Measurements from ENCODE around the gene LHFPL3.
"Not testable (repeated sequence)": the region's sequence is repeated elsewhere in the genome, so short reads cannot be mapped to it uniquely, and the experiment has no call there.

Gene LHFPL3

DNA sequence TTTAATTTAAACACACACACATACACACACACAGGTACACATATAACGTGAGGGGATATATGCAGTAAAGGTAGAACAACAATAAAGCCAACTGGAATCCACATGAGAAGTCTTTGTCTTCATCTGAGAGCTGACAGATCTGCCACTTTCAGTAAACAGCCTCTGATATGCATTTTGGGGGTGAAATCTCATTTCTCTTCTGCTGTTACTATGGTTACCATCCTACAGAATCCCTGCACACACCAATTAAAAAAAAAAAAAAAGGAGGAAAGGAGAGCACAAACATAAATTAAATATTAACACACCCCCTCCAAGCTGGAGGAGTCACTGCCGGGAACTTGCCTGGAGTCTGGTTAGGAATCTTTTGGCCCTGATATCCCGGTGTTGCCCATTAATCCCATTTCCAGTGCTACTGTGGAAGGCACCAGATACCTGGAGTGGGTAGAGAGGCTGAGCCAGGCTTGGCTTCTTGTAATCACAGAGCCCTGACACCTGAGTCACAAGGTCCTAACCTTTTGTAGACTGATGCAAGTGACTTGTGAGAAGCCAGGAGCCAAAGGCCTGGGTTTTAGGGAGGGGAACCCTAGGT lies 169.1 kb downstream of the LHFPL3 start:
- no peak for DNase-seq

DNA sequence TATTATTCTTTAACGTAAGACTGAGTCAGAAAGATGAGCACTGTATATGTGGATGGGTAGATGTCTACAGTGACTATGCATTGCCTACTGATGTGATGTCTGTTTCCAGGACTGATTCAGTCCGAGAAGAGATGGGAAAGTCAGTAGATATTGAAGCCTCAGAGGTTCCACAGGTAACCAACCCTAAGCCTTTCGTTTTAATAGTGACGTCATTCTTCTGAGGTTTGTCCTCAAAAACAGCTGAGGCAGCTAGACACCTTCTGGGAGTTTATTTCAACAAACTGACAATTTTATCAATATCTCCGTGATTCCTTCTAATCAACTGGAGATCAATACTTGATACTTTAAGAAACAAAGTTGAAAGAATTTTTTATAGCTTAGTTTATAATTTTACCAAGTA lies 171.6 kb downstream of the LHFPL3 start:
- DNase-seq = no peak

DNA sequence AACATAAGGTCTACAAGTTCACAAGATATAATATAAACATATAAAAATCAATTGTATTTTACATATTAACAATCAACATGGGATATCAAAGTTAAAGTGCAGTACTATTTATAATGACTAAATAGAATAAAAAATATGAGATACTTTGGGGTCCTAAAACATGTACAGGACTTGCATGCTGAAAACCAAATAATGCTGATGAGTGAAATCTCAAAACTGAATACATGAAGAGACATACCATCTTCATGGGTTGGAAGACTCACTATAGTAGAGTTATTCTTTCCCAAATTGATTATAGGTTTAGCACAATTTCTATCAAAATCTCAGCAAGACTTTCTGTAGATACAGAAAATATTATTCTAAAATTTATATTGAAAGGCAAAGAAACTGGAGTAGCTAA lies 181.5 kb downstream of the LHFPL3 start:
- no peak for DNase-seq

DNA sequence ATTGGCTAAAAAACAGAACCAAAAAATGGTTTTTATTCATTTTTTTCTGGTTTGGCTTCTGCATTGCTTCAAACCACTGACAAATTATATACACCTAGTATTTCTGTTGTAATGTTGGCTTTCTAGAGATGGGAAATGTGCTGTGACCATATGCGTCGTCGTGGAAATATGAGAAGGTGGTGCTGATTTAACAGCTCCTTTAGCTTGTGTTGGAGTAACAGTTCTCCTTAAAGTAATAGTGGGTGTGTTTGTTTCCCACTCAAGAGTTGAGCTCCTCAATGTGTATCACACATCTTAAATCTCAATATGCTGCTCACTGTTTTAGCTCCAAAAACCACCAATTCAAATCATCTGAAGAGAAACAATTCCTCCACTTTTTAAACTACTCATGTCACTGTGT lies 196.4 kb downstream of the LHFPL3 start:
- DNase-seq = no peak

DNA sequence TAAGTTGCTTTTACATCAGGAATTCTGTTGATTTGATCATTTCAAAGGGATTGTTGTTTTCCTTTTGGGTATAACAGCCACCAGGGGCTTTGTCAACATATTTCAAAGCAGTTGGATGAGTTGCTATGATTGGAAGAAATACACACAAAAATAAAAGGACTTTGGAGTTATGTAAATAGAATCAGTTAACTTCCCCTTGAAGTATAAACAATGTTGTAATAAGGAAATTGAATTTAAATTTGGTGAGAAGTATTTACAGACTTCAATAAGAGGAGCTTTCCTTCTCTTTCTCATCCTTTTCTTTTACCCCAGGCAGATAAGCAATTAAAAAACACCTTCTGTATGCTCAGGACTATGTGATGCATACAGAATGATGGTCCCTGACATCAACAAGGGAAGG lies 199.7 kb downstream of the LHFPL3 start:
- no peak for DNase-seq

DNA sequence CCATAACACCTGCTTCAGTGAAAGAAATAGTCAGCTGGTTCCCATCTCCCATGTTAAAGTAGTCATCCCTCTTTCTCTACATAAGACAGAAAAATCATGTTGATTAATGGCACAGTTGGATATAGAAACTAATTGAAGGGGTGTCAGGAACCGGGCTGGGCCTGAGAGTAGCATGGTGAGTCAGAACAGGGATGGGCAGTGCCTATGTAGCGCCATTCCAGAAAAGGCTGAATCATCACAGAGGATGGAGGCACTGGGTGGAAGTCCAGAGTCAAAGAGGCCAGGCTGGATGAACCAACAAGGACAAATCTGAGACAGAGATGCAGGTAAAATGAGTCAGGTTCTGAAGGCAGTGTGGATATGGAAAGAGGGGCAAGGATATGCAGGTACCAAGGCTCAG lies 201.2 kb downstream of the LHFPL3 start:
- DNase-seq = no peak

DNA sequence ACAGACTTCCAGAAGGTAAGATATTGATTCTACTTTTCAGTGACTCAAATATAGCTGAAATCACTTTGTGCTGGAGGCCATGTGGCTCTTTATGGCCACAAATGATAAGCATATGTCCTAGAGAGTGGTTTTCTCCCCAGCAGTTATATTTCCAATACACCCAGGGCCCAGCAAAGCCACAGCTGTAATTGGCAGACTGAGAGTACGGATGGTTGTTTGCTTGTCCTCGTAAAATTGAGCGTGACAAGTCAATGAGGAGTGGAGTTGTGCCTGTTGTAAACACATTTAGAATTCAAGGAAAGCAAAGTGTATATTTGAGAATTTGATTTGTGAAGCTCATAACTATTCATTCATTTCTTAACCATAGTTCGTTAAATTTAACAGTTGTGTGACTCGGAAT lies 201.8 kb downstream of the LHFPL3 start:
- DNase-seq = no peak

DNA sequence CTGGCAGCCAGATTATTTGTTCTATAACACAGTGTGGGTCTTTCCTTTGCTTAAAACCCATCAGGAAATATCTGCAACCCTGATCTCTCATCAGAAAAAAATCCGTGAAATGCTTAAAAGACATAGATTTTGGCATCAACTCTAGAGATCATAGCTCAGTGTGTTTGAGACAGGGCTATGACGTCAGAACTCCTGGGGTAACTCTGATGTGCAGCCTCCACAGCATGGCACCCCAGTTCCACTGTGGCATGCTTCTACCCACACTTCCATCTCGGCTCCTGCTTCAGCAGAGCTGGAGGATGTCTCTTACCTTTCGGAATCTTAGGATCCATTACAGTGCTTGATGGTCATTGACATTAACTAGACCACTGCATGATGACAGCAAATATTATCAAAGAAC lies 205.7 kb downstream of the LHFPL3 start:
- DNase-seq = no peak

DNA sequence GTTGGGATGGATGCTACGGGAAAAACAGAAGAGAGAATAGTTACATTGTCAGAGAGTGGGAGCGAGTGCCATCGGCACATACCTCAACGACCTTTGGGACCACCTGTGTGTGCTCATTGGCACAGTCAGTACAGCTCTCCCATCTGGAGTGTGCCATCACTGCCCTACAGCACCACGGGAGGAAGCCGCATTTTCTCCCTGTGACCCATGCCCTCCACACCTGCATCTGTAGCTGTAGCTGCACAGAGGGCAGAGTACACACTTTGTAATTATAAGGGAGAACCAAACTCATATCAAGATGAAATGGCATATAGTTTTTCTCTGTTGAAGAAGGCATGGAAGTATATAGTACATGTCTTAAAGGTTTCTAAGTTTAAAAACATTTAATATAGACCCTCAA lies 207.4 kb downstream of the LHFPL3 start:
- DNase-seq = no peak

DNA sequence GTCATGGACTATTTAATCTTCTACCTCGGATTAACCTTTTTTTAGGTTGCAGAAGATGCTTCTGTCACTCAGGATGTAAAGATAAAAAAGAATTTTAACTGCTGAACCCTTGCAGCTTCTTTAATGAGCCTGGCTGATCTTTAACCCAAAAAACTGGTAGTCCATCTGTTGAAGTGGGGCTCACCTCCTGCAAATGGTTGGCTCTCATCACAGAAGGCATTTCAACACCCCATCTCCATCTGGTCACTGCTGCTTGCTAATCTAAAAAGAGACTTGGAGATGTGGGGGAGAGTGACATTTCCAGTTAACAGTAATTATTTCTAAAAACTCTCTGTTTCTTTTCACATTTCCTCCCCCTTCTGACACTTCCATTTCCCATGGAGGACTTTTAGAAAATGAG lies 208.6 kb downstream of the LHFPL3 start:
- no peak for DNase-seq

DNA sequence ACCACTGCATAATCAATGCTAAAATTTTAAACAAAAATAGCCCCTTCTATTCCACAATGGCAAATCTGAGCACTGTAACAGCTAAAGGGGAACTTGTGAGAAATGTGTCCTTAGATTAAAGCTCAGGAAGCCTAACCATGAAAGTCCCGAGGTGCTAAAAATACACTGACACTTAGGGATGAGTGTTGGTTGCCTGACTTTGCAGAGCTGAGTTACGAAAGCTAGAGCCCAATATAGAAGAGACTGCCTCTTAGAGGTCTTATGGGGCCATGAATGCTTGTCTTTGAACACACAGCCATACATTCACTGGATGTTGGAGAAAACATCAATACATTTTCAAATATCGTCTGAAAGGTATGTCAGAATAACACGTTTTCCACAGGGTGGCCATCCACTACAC lies 209.7 kb downstream of the LHFPL3 start:
- no peak for DNase-seq

DNA sequence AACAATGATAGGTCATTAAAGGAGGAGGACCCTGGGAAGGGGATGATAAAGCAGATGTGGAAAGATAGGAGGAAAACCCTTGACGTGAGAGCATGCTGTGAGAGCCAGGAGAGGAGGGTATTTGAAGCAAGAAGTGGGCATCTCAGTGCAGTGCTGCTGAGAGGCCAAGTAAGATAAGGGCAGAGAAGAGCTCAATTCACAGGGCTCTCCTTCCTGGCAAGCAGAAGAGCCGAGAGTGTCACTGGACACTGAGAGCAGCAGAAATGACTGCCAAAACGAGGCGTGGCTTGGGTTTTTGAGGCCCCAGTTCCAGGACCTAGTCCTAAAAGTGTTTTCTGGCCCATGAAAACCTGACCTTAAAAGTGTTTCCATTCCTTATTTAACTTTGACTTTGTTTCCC lies 213.5 kb downstream of the LHFPL3 start:
- DNase-seq = no peak

DNA sequence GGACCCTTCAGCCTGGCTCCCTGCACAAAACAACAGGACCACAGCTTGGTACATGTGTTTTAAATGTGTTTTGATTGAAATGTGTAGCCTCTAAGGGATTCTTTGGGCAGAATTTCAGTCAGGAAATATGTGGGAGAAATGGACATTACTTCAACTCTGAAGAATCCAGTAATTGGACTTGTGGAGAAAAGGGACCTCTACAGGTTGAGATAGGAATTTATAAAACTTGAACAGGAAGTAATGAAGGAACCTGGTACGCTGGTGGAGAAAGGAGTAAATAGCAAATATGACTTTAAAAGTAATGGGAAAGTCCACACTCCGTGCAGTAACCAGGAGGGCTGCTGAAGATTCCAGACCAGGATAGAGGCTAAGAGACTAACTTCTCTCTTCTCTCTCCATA lies 220.5 kb downstream of the LHFPL3 start:
- no peak for DNase-seq

DNA sequence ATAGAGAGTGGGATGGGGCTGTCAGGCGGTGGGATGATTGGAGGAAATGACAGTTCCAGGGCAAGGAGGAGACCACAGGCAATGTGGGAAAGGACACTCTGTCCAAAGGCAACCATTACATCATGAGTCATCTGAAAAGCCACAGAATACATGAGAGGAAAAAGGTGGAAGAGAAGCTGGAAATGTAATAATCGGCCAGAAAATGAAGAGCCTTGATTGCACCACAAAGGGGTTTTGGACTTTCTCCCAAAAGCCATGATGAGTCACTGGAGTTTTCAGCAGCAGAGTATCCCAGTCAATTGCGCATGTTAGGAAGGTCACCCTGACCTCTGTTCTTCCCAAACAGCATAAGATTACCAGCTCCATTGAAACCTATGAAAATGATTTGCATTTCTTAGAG lies 222.0 kb downstream of the LHFPL3 start:
- DNase-seq = no peak

DNA sequence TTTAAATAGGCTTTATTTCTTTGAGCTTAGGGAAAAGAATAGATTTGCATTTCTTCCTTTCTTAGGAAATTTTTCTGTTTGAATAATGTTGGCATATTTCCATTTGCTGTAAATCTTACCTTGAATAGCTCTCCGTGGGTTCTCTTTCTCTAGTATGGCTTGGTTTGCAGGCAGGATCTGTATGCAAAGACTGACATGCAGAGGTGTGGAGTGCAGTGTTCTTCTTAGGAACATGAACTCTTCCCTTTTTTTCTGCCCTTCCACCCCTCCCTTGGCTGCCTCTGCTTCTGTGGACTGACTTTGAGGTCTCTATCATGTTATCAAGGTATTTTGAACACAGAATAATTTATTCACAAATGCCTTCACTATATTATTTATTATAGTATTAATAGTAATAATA lies 222.8 kb downstream of the LHFPL3 start:
- DNase-seq = no peak

DNA sequence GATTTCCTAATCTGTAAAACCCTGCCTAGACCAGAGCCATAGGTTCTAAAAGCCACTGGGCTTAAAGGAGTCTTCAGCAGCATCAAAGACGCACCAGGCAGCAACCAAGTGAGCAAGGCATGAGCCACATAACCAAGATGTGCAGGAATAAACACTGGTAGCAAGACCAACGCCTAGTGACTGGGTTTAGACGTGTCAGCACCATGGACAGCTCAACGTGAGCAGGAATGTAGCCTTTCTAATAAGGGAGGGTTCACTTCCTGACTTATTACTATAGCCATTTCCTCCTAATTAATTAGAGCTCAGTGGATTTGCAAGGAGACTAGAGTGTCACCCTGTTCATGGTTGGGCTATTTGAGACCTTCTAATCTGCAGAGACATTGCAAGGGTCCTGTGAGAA lies 223.7 kb downstream of the LHFPL3 start:
- DNase-seq = peak; percentile 33 to 46

DNA sequence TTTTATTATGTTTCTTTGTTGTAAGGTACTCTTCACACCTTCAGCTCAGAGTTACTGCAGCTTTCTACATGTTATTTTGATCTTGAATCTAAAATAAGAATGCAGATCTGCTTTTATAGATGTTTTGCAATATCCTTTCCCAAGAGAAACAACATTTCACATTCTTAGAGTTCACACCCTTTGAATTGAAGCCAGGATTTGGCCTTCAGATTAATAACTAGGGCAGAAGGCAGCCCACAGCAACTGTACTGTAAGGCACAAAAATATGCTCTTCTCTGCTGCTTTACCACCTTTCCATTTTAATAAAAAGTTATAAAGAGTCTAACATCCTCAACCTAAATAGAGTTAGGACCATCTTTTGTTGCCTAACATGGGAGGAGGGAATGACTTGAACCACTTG lies 224.7 kb downstream of the LHFPL3 start:
- DNase-seq = no peak

DNA sequence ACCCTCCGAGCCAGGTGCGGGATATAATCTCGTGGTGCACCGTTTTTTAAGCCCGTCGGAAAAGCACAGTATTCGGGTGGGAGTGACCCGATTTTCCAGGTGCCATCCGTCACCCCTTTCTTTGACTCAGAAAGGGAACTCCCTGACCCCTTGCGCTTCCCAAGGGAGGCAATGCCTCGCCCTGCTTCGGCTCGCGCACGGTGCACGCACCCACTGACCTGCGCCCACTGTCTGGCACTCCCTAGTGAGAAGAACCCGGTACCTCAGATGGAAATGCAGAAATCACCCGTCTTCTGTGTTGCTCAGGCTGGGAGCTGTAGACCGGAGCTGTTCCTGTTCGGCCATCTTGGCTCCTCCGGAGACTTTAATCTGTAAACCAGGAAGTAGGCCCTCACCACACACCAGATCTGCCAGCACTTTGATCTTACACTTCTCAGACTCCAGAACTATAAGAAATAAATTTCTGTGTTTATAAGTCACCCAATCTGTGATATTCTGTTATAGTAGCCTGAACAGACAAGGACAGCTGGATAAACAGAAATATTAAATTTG lies 235.0 kb downstream of the LHFPL3 start:
- not testable (repeated sequence) for DNase-seq

DNA sequence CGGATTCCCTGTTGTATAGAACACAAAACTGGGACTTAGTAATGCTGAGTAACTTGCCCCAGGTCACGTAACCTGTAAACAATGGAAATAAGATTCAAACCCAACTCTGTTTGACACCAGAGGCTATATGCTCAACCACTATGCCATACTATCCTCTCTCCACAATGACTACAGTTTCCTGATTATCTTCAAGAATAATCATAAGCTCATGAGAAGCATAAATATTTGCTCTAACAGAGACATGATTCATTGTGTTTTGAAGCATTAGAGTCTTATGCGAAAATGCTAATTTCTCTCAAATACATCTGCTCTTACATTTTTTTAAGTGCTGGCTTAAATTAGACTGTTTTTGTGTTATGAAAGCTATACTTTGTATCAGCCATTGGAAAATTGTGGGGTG lies 241.3 kb downstream of the LHFPL3 start:
- DNase-seq = no peak

DNA sequence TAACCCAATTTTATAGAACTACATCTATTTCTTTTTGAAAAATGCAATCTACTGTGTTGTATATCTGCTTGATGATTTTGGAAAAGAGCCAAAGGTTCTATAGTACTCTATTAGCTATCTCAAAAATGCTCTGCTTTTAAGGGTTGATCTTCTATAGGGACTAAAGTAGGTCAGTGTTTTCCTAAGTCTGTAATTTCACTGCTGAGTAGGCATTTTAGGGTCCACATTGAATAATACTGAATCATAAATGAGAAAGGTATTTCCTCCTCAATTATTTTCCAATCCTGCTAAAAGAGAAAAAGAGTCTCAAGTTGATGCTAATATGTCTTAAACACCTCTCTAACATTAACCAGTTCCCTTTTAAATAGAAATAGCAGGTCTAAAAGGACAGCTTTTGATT lies 244.2 kb downstream of the LHFPL3 start:
- no peak for DNase-seq

DNA sequence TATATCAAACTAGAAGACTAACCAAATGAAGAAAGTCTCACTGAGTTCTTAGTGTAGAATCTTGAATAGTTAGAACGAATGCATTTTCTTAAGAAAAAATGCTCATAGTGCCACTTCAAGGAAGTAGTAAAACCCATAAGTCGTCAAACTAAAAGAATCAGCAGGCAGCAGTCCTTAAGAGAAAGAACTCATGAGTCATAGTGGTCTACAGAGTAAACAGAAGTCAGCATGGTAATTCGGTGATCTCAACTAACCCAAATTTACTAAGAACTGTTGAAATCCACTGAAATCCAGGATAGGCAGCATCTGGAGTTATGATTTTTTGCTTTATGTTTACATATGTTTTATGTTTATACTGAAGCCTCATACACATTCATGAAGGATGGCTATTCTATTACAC lies 256.2 kb downstream of the LHFPL3 start:
- DNase-seq = no peak

DNA sequence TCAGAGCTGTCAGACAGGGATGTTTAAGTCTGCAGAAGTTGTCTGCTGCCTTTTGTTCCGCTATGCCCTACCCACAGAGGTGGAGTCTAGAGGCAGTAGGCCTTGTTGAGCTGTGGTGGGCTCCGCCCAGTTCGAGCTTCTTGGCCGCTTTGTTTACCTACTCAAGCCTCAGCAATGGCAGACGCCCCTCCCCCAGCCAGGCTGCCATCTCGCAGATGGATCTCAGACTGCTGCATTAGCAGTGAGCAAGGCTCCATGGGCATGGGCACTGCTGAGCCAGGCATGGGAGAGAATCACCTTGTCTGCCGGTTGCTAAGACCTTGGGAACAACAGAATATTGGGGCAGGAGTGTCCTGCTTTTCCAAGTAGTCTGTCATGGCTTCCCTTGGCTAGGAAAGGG lies 267.2 kb downstream of the LHFPL3 start:
- DNase-seq = not testable (repeated sequence)

DNA sequence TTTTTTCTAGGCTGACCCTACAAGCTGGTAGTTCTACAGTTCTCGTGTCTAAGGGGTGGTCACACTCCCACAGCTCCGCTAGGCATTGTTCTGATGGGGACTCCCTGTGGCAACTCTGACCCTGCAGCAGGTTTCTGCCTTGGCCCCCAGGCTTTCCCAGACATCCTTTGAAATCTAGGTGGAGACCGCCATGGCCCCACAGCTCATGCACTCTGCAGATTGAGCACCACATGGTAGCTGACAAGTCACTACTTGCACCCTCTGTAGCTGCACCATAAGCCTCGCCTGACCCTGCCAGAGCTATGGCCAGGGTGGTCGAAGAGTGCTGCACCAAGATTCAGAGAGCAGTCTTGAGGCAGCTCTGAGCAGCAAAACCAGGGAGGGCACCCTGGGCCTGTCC lies 275.6 kb downstream of the LHFPL3 start:
- DNase-seq = no peak

DNA sequence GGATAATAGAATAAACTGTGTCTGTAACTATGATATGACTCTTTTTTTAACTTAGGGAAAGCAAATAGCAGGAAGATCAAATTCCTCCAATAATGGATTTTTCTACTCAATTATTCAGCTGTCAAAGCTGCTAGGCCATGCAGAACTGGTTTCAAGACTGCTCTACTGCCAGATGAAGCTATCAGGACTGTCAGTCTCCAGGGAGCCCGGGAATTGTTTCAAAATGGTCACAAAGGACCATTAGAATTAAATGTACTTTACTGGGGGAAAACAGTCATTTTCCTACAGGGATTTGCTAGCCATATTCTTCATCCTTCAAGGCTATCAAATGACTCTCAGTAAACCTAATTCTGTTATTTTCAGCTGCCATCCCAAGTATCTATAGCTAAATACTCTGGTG lies 276.3 kb downstream of the LHFPL3 start:
- no peak for DNase-seq

DNA sequence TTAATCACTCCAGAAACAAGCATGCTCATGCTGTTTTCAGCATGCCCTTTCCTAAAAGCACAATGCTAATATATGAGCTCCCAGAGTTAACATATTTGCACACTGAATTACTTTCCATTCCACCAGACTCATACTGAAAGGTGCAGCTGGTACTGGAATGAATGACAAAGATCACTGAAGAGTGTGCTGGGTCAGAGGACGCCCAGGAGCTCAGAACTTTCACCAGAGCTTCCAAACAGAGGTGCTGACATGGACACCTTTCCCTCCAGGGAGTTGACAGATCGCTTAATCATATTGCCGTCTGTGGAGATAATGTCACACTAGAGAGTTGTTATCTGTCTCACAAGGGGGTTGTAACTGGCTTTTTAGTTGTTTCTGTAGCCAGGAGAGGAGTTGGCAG lies 292.9 kb downstream of the LHFPL3 start:
- no peak for DNase-seq

DNA sequence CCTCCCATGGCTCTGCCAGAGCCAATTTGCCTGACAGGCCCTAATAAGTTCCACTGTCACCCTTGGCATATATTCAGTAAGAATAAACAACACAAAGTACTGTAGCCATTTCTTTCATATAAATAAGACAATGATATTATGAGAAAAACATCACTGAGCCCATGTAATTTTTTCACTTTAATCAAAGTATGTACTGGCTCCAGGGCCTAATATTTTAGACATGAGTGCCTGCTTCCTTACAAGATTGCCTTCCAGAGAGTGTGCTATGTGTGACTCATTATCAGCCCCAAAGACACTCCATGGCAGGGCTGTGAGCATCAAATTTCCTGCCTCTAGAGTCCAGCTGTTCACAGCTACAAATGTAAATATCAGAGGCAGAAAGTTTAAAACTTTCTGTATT lies 297.6 kb downstream of the LHFPL3 start:
- DNase-seq = no peak
